ENCODE data around the gene ENOPH1.

DNA sequence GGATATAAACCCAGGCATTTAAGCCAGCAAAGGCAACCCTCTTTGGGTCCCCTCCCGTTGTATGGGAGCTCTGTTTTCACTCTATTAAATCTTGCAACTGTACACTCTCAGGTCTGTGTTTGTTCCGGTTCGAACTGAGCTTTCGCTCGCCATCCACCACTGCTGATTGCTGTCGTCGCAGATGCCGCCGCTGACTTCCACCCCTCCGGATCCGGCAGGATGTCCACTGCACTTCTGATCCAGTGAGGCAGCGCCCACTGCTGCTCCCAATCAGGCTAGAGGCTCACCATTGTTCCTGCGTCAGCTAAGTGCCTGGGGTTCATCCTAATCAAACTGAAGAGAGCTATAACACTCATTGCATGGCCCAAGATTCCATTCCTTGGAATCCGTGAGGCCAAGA is 49.2 kb downstream of the ENOPH1 start:
- TF ChIP-seq CTCF (conservative IDR thresholded peaks at IDR 0.05) (no peak), ZFX (IDR thresholded peaks at IDR 0.05) (no peak)

All from C4-2B (cell line).